SU-DHL-6 (cell line): ENCODE results near the gene UFM1.

ENCODE experiments used
- H2AFZ ChIP-seq: fragments of 200-600 bp; sonication (generic); 2 replicates; pipeline ENCODE4 v1.6.1; 2014; ENCODE audit warnings: low read depth, mild to moderate bottlenecking, moderate library complexity, mixed read lengths, antibody characterized with exemption, low read length; ENCODE audit not compliant: severe bottlenecking
- H3F3A ChIP-seq: fragments of 200-600 bp; shearing (Covaris generic); 2 replicates; pipeline ENCODE4 v1.6.0; 2016; ENCODE audit warnings: antibody characterized with exemption, mild to moderate bottlenecking; ENCODE audit not compliant: insufficient read depth
- H3K27ac ChIP-seq: fragments of 200-600 bp; sonication (generic); 2 replicates; pipeline ENCODE4 v1.5.1; 2016; ENCODE audit warnings: low read depth, mild to moderate bottlenecking, low read length, moderate library complexity, mixed read lengths
- H3K27me3 ChIP-seq: fragments of 200-600 bp; sonication (generic), shearing (Covaris generic); 2 replicates; pipeline ENCODE4 v1.6.0; 2014; ENCODE audit warnings: mild to moderate bottlenecking, low read length
- H3K36me3 ChIP-seq: fragments of 200-600 bp; sonication (generic); 2 replicates; pipeline ENCODE4 v1.6.1; 2014; ENCODE audit warnings: mild to moderate bottlenecking, low read length, mixed read lengths
- H3K4me2 ChIP-seq: fragments of 300-600, 200-600 bp; shearing (Covaris generic), sonication (generic); 2 replicates; pipeline ENCODE4 v1.6.0; 2014; ENCODE audit warnings: low read length, low read depth, mild to moderate bottlenecking; ENCODE audit not compliant: poor library complexity, severe bottlenecking
- H3K4me3 ChIP-seq: fragments of 200-600 bp; sonication (generic); 2 replicates; pipeline ENCODE4 v1.5.1; 2014; ENCODE audit warnings: antibody characterized with exemption, low read length, mild to moderate bottlenecking, mixed read lengths; ENCODE audit not compliant: insufficient read depth, poor library complexity, severe bottlenecking
- H3K79me2 ChIP-seq: fragments of 200-600 bp; sonication (generic); 2 replicates; pipeline ENCODE4 v1.6.1; 2014; ENCODE audit warnings: mild to moderate bottlenecking, low read length, moderate library complexity; ENCODE audit not compliant: insufficient read depth
- H3K9ac ChIP-seq: fragments of 200-600 bp; sonication (generic); 2 replicates; pipeline ENCODE4 v1.7.0; 2014; ENCODE audit warnings: mild to moderate bottlenecking, low read length
- H3K9me2 ChIP-seq: fragments of 200-600 bp; sonication (generic); replicated peaks from 2 replicates; pipeline ENCODE4 v1.6.1; 2014; ENCODE audit warnings: low read length; ENCODE audit not compliant: insufficient read depth
- H3K9me3 ChIP-seq: fragments of 200-600 bp; sonication (generic); 2 replicates; pipeline ENCODE4 v1.6.1; 2014; ENCODE audit warnings: low read length, mixed read lengths; ENCODE audit not compliant: insufficient read depth
- H4K20me1 ChIP-seq: fragments of 200-600 bp; sonication (generic); 2 replicates; pipeline ENCODE4 v1.6.1; 2014; ENCODE audit warnings: low read depth, mild to moderate bottlenecking, antibody characterized with exemption, low read length, moderate library complexity, mixed read lengths
- CTCF ChIP-seq: fragments of 200-600 bp; sonication (generic); IDR thresholded peaks from one replicate; pipeline ENCODE4 v1.5.1; 2017; ENCODE audit warnings: antibody characterized with exemption, mild to moderate bottlenecking, low read length, moderate library complexity; ENCODE audit not compliant: insufficient read depth, poor library complexity, severe bottlenecking
- EZH2phosphoT487 ChIP-seq: fragments of 200-600 bp; sonication (generic), shearing (Covaris generic); conservative IDR thresholded peaks from 2 replicates; pipeline ENCODE4 v1.6.1; 2018; ENCODE audit warnings: mild to moderate bottlenecking, antibody characterized with exemption, low read length, moderate library complexity, mixed read lengths

UFM1 gene

GRCh38 chr13:38391341-38391740 lies 41.7 kb downstream of the UFM1 start:
- Histone ChIP-seq H3K79me2 (no peaks in the 10 kb centered on the region), H3K27ac (no peak overlapping the region), H3K9me2 (no peaks in the 10 kb centered on the region), H2AFZ (no peak overlapping the region), H3K4me3 (no peak overlapping the region), H3K4me2 (no peak overlapping the region), H3K9ac (no peak overlapping the region), H3K27me3 (no peaks in the 10 kb centered on the region), H3F3A (no peaks in the 10 kb centered on the region), H3K9me3 (no peaks in the 10 kb centered on the region), H4K20me1 (no peaks in the 10 kb centered on the region), H3K36me3 (no peaks in the 10 kb centered on the region)
- TF ChIP-seq EZH2phosphoT487 (no peak), CTCF (no peak)

- no peaks in the 10 kb centered on the region for H3F3A ChIP-seq
- no peak overlapping the region for H3K27ac ChIP-seq
Observed at GRCh38 chr13:38394777-38395496, 45.3 kb downstream of the UFM1 start.

GRCh38 chr13:38395497-38395788 lies 45.8 kb downstream of the UFM1 start:
- Histone ChIP-seq H3F3A (no peaks in the 10 kb centered on the region), H2AFZ (no peak overlapping the region), H3K36me3 (no peaks in the 10 kb centered on the region), H3K79me2 (no peaks in the 10 kb centered on the region), H3K27ac (no peak overlapping the region), H3K27me3 (no peaks in the 10 kb centered on the region), H3K9ac (no peak overlapping the region), H4K20me1 (no peaks in the 10 kb centered on the region), H3K9me2 (no peaks in the 10 kb centered on the region), H3K4me2 (no peak overlapping the region), H3K9me3 (no peaks in the 10 kb centered on the region), H3K4me3 (no peak overlapping the region)
- no peak for TF ChIP-seq EZH2phosphoT487
- TF ChIP-seq CTCF = no peak

More at GRCh38 chr13:38394777-38395496, 45.3 kb downstream of the UFM1 start:
- no peaks in the 10 kb centered on the region for H3K27me3 ChIP-seq
- no peak overlapping the region for H3K4me3 ChIP-seq
- TF ChIP-seq CTCF (no peak), EZH2phosphoT487 (no peak)
- no peak overlapping the region for H3K4me2 ChIP-seq
- H2AFZ ChIP-seq = no peak overlapping the region
- no peaks in the 10 kb centered on the region for H4K20me1 ChIP-seq
- H3K79me2 ChIP-seq = no peaks in the 10 kb centered on the region
- H3K9me3 ChIP-seq = no peaks in the 10 kb centered on the region
- H3K36me3 ChIP-seq = no peaks in the 10 kb centered on the region
- no peak overlapping the region for H3K9ac ChIP-seq
- no peaks in the 10 kb centered on the region for H3K9me2 ChIP-seq
